Measurements from ENCODE around the gene ATF6.

- TF ChIP-seq CTCF (IDR thresholded peaks at IDR 0.05; ENCODE audit: low read depth, low read length, poor library complexity, severe bottlenecking) (no peak), EZH2phosphoT487 (IDR thresholded peaks at IDR 0.05; ENCODE audit: borderline replicate concordance, low read length) (no peak)
These were observed 61.7 kb downstream of the ATF6 start for GRCh38 chr1:161827786-161828185.

Measured in DOHH2 (cell line).